GM18870 (cell line): ENCODE results near the gene MDM4.

ENCODE experiments used
- ATAC-seq: cut with Tn5 transposase; IDR thresholded peaks from one replicate; pipeline ENCODE4 v1.9.1; 2021; ENCODE audit warnings: moderate library complexity; ENCODE audit not compliant: unreplicated experiment

Gene MDM4

DNA sequence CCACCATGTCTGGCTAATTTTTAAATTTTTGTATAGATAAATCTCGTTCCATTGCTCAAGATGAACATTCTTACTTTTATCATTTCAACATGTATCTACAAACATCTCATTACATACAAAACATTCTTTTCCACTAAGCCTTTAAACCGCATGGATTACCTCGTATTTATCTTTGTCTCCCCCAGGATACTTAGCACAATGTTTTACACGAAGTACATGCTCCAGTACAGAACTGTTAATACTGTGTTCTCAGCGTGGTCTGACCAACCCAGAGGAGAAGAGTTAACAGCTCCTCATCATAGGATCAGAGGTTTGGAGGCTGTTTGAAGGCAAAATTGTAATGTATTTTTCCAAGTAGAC lies 29.0 kb upstream of the MDM4 start:
- no peak for ATAC-seq

DNA sequence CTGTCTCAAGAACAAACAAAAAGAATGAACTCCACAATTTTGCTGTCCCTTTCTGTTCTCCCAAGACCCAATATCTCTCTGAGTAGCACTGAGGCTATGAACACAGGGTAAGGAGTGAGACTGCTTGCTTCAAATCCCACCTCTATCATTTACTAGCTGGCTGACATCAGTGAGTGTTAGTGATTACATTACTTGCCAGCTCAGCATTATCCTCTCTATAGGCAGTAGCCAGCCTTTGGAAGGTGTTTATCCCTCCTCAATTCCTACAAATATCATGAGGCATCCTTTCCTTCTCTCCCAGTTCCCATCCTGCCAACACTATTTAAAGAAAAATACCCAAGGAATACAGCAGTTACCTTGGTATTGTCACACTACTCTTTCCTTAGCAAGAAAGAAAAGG lies 24.6 kb upstream of the MDM4 start:
- ATAC-seq = no peak

- ATAC-seq = no peak
Observed at GRCh38 chr1:204493145-204493983, 22.8 kb upstream of the MDM4 start.

- peak; percentile 27 for ATAC-seq
Observed at GRCh38 chr1:204493984-204494280, 22.3 kb upstream of the MDM4 start.

DNA sequence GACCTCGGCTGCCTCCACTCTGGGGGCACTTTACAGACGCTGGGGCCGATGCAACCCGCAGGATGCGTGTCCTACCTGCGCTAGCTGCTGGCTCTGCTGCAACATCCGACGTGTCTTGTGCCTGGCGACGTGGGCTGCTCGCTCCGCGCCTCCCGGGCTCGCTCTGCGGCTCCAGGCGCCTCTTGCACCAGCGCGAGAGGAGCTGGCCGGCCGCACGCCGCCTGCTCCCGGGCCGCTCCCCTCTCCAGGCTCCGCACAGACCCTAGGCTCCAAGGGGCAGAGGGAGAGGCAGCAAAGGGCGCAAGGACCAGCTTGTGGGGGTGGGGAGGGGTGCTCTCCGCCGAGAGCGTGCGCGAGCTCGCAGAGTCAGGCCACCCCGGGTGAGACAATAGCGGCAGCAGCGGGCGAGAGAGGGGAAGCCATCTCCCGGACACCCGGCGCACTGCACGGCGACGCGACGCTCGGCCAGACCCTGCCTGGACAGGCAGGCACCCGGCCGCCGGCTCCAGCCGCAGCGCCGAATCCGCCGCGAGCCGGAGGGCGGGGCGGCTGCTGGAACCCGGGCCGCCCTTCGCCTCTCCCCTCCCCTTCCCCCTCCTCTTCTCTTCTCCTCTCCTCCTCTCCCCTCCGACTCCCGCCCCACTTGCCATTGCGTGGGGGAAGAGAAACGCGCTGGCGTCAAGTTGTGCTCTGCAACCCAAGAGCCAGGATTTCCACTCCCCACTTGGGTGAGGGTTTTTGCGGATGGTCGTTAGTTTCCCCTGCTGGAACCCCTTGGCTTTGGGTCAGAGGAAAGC lies 21.7 kb upstream of the MDM4 start, which contains the start of gene PIK3C2B:
Gene PIK3C2B (minus strand): TSS at position 525 of the 797 bp plus-strand sequence. CDS start 25,003 bp downstream, outside the sequence.
- peak; percentile 54 for ATAC-seq

- peak; percentile 37 for ATAC-seq
Observed at GRCh38 chr1:204495078-204495753, 21.0 kb upstream of the MDM4 start.

GRCh38 chr1:204495777-204496176 lies 20.4 kb upstream of the MDM4 start:
- no peak for ATAC-seq

DNA sequence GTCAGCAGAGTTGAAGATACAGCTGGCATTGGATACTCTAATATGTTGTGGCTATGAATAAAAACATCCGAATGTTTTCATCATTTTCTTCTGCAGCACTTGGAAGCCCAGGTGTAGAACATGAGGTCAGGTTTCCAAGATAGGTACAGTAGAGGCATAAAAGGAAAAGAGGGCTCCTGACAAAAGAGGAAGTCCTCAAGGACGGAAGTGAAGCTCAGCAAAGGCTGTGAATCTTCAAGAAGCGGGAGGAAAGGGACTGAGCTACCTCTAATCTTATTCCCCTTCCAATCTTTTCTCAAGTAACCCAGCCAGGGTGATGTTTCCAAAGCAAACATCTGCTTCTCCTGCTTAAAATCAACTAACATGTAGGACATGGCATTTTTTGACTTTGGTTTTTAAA lies 17.2 kb upstream of the MDM4 start:
- ATAC-seq = no peak

DNA sequence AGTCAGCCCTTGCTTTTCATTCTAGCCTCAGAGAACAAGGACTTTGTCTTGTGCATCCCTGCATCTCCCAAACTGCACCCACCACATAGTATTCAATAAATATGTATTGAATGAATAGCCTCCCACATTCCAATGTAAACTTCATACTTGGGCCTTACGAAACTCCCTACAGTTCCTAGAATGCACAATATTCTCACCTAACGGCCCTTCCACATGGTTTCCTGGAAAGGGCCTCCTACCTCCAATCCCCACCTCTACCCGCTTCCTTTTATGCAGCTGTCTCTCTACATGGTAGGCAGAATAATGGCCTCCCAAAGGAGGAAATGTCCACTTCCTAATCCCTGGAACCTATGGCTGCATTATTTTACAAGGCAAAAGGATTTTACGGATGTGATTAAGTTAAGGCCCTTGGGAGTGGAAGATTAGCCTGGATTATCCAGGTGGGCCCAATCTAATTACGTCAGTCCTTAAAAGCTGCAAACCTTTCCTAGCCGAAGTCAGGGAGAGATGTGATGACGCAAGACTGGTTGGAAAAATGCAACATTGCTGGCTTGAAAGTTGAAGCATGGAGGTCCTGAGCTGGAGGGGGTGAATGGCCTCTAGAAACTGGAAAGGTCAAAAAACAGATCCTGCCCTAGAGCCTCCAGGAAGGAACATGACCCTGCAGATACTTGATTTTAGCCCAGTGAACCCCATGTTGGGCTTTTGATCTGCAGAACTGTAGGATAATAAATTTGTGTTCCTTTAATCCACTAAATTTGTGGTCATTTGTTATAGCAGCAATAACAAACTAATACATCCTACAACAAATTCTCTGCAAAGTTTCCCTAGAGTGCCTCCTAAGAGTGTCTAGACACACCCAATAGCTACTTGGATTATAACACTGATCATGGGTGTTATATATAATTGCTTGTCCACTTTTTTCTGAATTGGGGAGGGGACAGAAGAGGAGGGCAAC lies 16.4 kb upstream of the MDM4 start:
- ATAC-seq = no peak

GRCh38 chr1:204502241-204502640 lies 14.0 kb upstream of the MDM4 start:
- no peak for ATAC-seq

GRCh38 chr1:204503122-204503912 lies 12.9 kb upstream of the MDM4 start:
- ATAC-seq = no peak

DNA sequence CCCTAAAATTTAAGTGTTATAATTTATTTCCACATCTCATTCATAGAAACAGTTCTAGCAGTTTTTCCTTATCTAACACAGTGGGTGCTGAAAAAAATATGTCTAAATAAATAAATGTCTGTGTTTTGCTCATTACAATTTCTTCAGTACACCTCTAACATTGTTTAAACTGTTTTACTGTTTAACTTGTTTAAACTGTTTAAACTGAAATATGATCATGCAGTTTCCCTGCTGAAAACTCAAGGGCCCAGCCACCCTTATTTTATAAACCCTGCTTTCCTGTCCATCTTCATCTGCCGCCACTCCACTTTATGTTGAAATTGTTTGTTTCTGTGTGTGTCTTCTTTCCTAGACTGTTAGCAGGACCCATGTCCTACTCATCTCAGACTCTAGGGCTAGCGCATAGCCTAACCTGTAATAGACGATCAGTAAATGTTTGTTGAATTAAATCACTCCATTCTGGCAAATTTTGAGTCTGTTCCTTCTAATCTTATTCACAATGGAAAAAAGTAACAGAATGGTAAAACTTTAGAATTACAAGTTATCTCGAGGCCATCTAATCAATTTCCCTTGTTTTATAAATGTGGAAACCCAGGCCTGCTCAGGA lies 12.2 kb upstream of the MDM4 start:
- ATAC-seq = no peak

DNA sequence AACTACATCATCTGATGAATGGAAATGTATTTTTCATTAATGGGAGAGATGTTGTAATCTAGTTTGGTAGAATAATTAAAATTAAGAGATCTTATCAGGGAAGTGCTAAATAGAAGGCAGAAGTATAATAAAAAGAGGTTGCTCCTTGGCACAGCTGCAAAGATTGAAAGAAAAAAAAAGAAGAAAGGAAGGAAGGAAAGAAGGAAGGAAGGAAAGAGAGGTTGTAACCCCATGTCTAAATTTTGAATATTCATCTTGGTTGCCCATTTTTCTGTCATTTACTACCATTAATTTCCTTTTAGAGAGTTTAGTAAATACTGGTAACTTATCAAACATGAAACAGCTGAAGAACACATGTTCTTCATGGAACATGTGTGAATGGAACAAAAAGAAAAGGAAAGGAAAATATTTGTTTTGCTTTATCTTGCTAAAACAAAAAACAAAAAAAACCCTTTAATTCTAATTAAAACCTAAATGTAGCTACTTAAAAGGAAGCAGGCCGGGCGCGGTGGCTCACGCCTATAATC lies 10.5 kb upstream of the MDM4 start:
- ATAC-seq = no peak

DNA sequence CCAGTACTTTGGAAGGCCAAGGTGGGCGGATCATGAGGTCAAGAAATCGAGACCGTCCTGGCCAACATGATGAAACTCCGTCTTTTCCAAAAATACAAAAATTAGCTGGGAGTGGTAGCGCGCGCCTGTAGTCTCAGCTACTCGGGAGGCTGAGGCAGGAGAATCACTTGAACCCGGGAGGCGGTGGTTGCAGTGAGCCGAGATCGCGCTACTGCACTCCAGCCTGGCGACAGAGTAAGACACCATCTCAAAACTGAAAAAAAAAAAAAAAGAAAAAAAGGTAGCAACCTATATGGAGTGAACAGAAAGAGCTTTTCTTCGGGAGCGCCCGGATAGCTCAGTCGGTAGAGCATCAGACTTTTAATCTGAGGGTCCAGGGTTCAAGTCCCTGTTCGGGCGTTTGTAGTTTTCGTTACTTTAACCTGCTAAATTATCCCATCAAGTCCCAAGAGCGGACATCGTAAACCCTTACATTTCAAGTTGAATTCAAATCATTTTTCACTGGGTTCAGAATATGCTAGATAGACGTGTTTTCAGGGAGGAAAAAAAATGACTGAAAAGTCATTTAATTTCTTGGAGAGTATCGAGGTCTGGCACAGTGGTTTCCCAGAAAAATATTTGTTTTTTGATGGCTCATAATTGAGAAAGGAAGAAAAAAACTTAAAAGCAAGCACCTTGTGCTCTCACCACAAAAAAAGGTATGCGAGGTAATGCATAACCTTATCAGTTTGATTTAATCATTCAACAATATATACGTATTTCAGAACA lies 9.8 kb upstream of the MDM4 start:
- peak; percentile 63 for ATAC-seq

GRCh38 chr1:204506969-204507316 lies 9.3 kb upstream of the MDM4 start:
- ATAC-seq = peak; percentile 55

GRCh38 chr1:204507317-204508105 lies 8.7 kb upstream of the MDM4 start:
- ATAC-seq = no peak

GRCh38 chr1:204509186-204509635 lies 7.0 kb upstream of the MDM4 start:
- no peak for ATAC-seq

- ATAC-seq = no peak
Observed at GRCh38 chr1:204511366-204511765, 4.8 kb upstream of the MDM4 start.
